ENCODE data around the gene LRBA. TPM values are rescaled to one million over a fixed set of nuclear protein-coding genes. Genes with fewer than 3 reads are reported as not detected.

LRBA gene
- total and polyA plus RNA-seq, 2 of the 4 experiments (the other 2 are of a cell fraction) = 10.2 to 51.6 TPM

- in situ Hi-C loops (cut with MboI; ENCODE audit: low sequenced_read_pairs) = no loop called here
- no peak for DNase-seq
Observed at GRCh38 chr4:150250998-150251651, 764.0 kb downstream of the LRBA start.

More at GRCh38 chr4:150250998-150251651, 764.0 kb downstream of the LRBA start:
- peaks cover 29% of the 10 kb centered on the region for H3K36me3 ChIP-seq (ENCODE audit: control insufficient read depth, insufficient read depth, low read length)
- H4K20me1 ChIP-seq (ENCODE audit: insufficient read depth, low read length) = no peaks in the 10 kb centered on the region
- TF ChIP-seq MXI1 (IDR thresholded peaks at IDR 0.05; ENCODE audit: borderline replicate concordance, low read depth, low read length) (no peak), ELK1 (IDR thresholded peaks at IDR 0.05; ENCODE audit: borderline replicate concordance, low read depth, low read length) (no peak), USF2 (IDR thresholded peaks at IDR 0.05; ENCODE audit: low read depth, low read length) (no peak), BHLHE40 (IDR thresholded peaks at IDR 0.05; ENCODE audit: low read depth, low read length) (no peak), RCOR1 (IDR thresholded peaks at IDR 0.05; ENCODE audit: insufficient replicate concordance, low read length) (no peak), MAZ (IDR thresholded peaks at IDR 0.05; ENCODE audit: borderline replicate concordance, low read depth, low read length) (no peak), SMC3 (IDR thresholded peaks at IDR 0.05; ENCODE audit: low read depth, low read length) (no peak), CEBPB (IDR thresholded peaks at IDR 0.05; ENCODE audit: low read depth, low read length) (no peak)
- H3K56ac ChIP-seq (ENCODE audit: extremely low read depth, insufficient read depth, low read length) = no peak overlapping the region
- WGBS, 2 experiments (ENCODE audit: extremely low coverage in 2 of 2, insufficient read length in 1 of 2) = no CpG with 5 or more reads among the region's 4 CpGs
- H3K18ac ChIP-seq (ENCODE audit: low read depth, low read length) = no peak overlapping the region
- H3K79me1 ChIP-seq (ENCODE audit: low read depth in 1 of 2, low read length in 2 of 2) = 0 out of 4 replicates have a peak, but pooled peaks cover 0 to 4% of the 10 kb centered on the region in 2 experiments
- H3K27me3 ChIP-seq (ENCODE audit: control insufficient read depth, insufficient read depth, low read length) = no peaks in the 10 kb centered on the region
- no peak overlapping the region for H2BK5ac ChIP-seq (ENCODE audit: low read depth, low read length, poor library complexity, severe bottlenecking)
- H2BK15ac ChIP-seq (ENCODE audit: low read depth, low read length) = no peak overlapping the region
- no peak for ATAC-seq (ENCODE audit: low read depth)
- dilution Hi-C loops (cut with HindIII; ENCODE audit: low sequenced_read_pairs, unreplicated experiment) = no loop called here
- H4K8ac ChIP-seq (ENCODE audit: low read depth in 2 of 2, low read length in 2 of 2) = no peak overlapping the region
- H2BK120ac ChIP-seq (ENCODE audit: low read depth, low read length) = no peak overlapping the region
- ChIA-PET POLR2A (ENCODE audit: unreplicated experiment) (no interaction called here), CTCF (no interaction called here)
- peaks cover 3% of the 10 kb centered on the region; the same call in 1 of the 2 replicates for H3K4me1 ChIP-seq (ENCODE audit: control insufficient read depth, insufficient read depth, low read length)
- no peak overlapping the region for H4K5ac ChIP-seq (ENCODE audit: low read depth, low read length)
- no peak overlapping the region for H4K91ac ChIP-seq (ENCODE audit: insufficient read depth, low read depth, low read length)
- H3K9me1 ChIP-seq (ENCODE audit: insufficient read depth, low read length) = peaks cover 3% of the 10 kb centered on the region; the same call in 1 of the 2 replicates
- no peaks in the 10 kb centered on the region for H3K9me3 ChIP-seq (ENCODE audit: control insufficient read depth, insufficient read depth, low read length)
- intact Hi-C loops (cut with micrococcal nuclease) = no loop called here
- H3K9ac ChIP-seq (ENCODE audit: low read depth, low read length) = no peak overlapping the region
- no peak overlapping the region for H3K14ac ChIP-seq (replicated peaks; ENCODE audit: low read depth, low read length)
- no peak overlapping the region for H2AK5ac ChIP-seq (ENCODE audit: low read depth, low read length)
- H3K4me2 ChIP-seq (ENCODE audit: low read depth, low read length) = no peak overlapping the region
- H2AFZ ChIP-seq (replicated peaks; ENCODE audit: low read length, poor library complexity) = no peak overlapping the region
- no peak overlapping the region for H3K4ac ChIP-seq (ENCODE audit: low read depth, low read length)
- H2BK20ac ChIP-seq (ENCODE audit: low read depth, low read length) = no peak overlapping the region
- H3K4me3 ChIP-seq (ENCODE audit: insufficient read depth, low read depth, low read length) = no peak overlapping the region
- H3K27ac ChIP-seq (ENCODE audit: insufficient read depth, low read length) = no peak overlapping the region
- no peak overlapping the region for H2AK9ac ChIP-seq (replicated peaks; ENCODE audit: low read depth, low read length, poor library complexity)
- no peak overlapping the region for H3K23ac ChIP-seq (ENCODE audit: low read depth, low read length)
- no TSS peak for BruUV-seq (replicated peaks)
